Brain microvascular endothelial cell (primary cell): ENCODE measurements around the gene FOXA2.

ENCODE experiments used
- DNase-seq: peaks from one replicate; pipeline ENCODE4 v3.0.0-alpha.2; 2020
- H3K27ac ChIP-seq: fragments of 250-450 bp; sonication (Bioruptor Pico); 2 replicates; pipeline ENCODE4 v1.5.1; 2020; ENCODE audit warnings: mild to moderate bottlenecking, moderate library complexity
- H3K27me3 ChIP-seq: fragments of 250-450 bp; sonication (Bioruptor Pico); replicated peaks from 2 replicates; pipeline ENCODE4 v1.5.1; 2020; ENCODE audit warnings: mild to moderate bottlenecking
- H3K36me3 ChIP-seq: fragments of 250-450 bp; sonication (Bioruptor Pico); replicated peaks from 2 replicates; pipeline ENCODE4 v1.5.1; 2020; ENCODE audit warnings: mild to moderate bottlenecking
- H3K4me3 ChIP-seq: 2 replicates; pipeline ENCODE4 v1.5.1; 2011; ENCODE audit warnings: low read depth, mild to moderate bottlenecking, control low read depth, low read length, moderate library complexity
- in situ Hi-C: cut with HindIII; loops from 2 replicates; pipeline ENCODE4 v1.10.0; 2017; ENCODE audit warnings: low sequenced_read_pairs, low pct_ligation_motif_present
- TF ChIP-seq, protein P1 (sequence below): IDR thresholded peaks from 2 replicates; pipeline ENCODE4 v1.5.1; 2011; ENCODE audit warnings: low read depth, mild to moderate bottlenecking, moderate library complexity, low read length, control low read depth, inconsistent platforms; ENCODE audit errors: missing control alignments

FOXA2 gene

DNA sequence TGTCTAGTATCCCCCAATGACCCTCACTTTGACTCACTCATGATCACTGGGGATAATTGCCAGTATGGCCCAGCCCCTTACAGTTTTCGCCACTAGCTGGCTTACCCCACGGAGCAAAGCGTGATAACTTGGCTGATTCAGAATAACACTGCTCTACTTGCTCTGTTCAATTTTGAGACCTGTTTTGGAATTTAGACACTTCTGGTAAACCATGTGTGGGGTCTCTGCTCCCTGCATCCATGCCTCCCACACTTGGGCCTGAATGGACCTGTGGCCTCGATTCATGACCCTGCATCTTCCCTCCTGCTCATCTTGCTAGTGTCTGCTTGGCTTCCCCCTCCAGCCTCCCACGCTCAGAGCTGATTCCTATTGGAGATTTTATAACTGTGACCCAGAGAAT lies 48.9 kb downstream of the FOXA2 start:
- H3K36me3 ChIP-seq, result no peaks in the 10 kb centered on the region
- H3K27ac ChIP-seq, result no peak overlapping the region
- DNase-seq, result no peak
- TF ChIP-seq, protein P1, sequence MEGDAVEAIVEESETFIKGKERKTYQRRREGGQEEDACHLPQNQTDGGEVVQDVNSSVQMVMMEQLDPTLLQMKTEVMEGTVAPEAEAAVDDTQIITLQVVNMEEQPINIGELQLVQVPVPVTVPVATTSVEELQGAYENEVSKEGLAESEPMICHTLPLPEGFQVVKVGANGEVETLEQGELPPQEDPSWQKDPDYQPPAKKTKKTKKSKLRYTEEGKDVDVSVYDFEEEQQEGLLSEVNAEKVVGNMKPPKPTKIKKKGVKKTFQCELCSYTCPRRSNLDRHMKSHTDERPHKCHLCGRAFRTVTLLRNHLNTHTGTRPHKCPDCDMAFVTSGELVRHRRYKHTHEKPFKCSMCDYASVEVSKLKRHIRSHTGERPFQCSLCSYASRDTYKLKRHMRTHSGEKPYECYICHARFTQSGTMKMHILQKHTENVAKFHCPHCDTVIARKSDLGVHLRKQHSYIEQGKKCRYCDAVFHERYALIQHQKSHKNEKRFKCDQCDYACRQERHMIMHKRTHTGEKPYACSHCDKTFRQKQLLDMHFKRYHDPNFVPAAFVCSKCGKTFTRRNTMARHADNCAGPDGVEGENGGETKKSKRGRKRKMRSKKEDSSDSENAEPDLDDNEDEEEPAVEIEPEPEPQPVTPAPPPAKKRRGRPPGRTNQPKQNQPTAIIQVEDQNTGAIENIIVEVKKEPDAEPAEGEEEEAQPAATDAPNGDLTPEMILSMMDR, result no peak
- in situ Hi-C loops, result no loop called here
- H3K4me3 ChIP-seq, result no peak overlapping the region
- no peaks in the 10 kb centered on the region for H3K27me3 ChIP-seq

DNA sequence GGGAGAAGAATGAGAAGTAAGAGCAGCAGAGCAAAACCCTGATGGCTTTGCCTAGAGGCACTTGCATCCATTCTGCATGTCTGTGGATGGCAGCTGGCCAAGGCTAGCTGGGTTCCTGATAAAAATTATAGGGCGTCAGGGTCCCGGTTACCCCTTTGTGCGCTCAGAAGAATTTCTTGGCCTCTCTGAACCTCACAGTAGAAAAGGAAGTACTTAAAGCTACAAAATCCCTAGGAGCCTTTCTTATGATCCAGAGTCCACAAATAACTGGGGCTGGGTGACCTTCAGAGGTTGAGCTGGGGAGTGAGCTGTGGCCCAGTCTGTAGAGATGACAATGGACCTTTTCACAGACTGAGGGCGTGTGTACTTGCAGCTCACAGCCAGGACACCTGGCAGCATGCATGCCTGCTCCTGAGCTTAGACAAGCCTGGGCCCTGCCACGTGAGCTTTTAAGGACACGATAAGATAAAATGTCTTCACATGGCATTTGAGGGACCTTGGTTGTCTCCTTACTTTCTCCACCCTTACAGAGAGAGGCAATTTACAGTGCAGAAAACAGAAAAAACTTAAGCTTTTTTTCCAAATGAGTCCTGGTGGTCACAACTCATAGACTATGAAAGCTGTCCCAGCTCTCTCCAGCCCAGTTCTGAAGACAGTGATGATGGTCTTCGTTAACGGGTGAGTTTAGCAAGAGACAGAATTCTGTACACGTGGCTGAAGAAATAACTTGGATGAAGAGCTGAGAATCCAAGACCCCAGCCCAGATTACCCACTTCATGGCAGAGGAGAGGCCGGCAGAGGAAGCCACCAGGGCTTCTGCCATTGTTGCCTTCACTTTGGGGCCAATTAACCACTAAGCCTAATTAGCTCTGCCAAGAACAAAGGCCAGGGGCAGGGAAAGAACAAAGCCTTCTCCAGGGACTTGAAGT lies 50.3 kb downstream of the FOXA2 start:
- in situ Hi-C loops, result no loop called here
- Histone ChIP-seq H3K27me3 (no peaks in the 10 kb centered on the region), H3K27ac (no peak overlapping the region), H3K36me3 (no peaks in the 10 kb centered on the region), H3K4me3 (no peak overlapping the region)
- TF ChIP-seq, protein P1, result no peak
- no peak for DNase-seq

DNA sequence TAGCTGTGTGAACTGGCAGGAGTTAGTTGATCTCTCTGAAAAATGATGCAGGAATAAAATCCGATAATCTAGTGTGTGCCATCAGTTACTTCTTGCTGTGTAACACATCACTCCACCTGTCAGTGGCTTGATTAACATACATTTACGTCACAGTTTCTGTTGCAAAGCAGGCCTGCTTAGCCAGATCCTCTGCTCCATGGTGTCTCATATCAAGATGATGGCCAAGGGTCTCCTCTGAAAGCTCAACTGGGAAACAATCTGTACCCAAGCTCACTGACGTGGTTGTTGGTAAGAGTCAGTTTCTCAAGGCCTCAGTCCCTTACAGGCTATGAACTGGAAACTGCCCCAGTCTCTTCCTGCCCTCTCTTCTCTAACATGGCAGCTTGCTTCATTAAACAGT lies 51.8 kb downstream of the FOXA2 start:
- Histone ChIP-seq H3K36me3 (no peaks in the 10 kb centered on the region), H3K27me3 (no peaks in the 10 kb centered on the region), H3K4me3 (no peak overlapping the region), H3K27ac (no peak overlapping the region)
- in situ Hi-C loops, result no loop called here
- DNase-seq, result no peak
- TF ChIP-seq, protein P1, result no peak

DNA sequence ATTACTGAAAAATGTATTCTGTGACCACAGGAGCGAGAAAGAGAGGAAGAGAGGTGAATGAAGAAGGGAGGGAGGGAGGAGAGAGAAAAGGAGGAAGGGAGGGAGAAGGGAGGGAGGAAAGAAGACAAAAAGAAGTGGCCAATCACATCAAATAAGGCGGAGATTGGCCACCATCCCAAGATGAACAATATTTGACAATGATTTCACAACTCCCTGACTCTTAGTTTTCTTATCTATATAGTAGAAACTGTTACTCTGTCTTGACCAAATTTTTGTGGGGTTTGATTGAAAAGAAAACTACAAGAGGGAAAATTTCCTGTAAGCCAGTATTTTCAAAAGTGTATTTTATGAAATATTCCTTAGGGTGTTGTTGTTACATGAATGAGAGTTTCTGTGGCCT lies 52.6 kb downstream of the FOXA2 start:
- in situ Hi-C loops, result no loop called here
- TF ChIP-seq, protein P1, result no peak

DNA sequence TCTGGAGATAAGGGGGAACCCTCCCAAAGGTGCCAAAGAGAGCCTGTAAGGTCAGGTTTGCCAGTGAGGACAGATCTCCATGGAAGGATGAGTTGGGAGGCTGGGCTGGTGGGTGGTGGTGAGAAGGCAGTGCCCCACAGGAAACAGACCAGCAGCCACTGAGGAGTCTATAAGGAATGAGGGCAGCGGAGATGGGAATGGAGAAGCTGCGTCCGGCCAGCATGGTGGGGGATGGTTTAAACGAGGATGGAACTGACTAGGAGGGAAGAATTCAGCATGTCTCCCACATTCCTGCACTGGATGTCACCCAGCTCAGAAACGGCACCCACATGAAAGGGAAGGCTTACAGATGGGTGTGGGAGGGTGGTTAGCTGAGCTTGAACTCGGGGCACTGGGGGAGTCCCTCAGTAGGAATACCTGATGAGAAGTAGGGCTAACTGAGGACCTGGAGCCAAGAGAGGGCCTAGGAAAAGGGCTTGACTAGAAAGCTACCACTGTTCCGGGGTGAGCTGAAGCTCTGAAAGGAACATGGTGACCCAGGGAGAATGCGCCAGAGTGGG lies 53.2 kb downstream of the FOXA2 start:
- in situ Hi-C loops, result no loop called here
- Histone ChIP-seq H3K36me3 (no peaks in the 10 kb centered on the region), H3K27me3 (no peaks in the 10 kb centered on the region), H3K4me3 (no peak overlapping the region), H3K27ac (no peak overlapping the region)
- TF ChIP-seq, protein P1, result no peak
- no peak for DNase-seq

More for the DNA sequence above, 52.6 kb downstream of the FOXA2 start:
- no peak overlapping the region for H3K4me3 ChIP-seq
- no peaks in the 10 kb centered on the region for H3K36me3 ChIP-seq
- no peaks in the 10 kb centered on the region for H3K27me3 ChIP-seq
- no peak overlapping the region for H3K27ac ChIP-seq
- no peak for DNase-seq
